Mononuclear cell (primary cell): ENCODE data around the gene NWD2. TPM values are rescaled to one million over a fixed set of nuclear protein-coding genes. Genes with fewer than 3 reads are reported as not detected.
"Not testable (repeated sequence)": the region's sequence is repeated elsewhere in the genome, so short reads cannot be mapped to it uniquely, and the experiment has no call there.

Experiments
- H3K27me3 ChIP-seq: 2 replicates; pipeline ENCODE4 v1.6.0; 2011; ENCODE audit warnings: low read length, control low read depth; ENCODE audit not compliant: insufficient read depth
- H3K4me1 ChIP-seq: 2 replicates; pipeline ENCODE4 v1.5.1; 2011; ENCODE audit warnings: mild to moderate bottlenecking, low read length, control low read depth; ENCODE audit not compliant: insufficient read depth
- H3K4me3 ChIP-seq: 2 replicates; pipeline ENCODE4 v1.5.1; 2011; ENCODE audit warnings: mild to moderate bottlenecking, low read length, moderate library complexity
- H3K9me3 ChIP-seq: 2 replicates; pipeline ENCODE4 v1.5.1; 2011; ENCODE audit warnings: low read depth, mild to moderate bottlenecking, control low read depth, low read length
- total RNA-seq: library from RNA; depleted of rRNA; stranded (reverse); fragments of >200 nt; gene quantifications from one replicate; pipeline ENCODE4 v1.2.3, GENCODE V29; 2012

Gene NWD2
- total RNA-seq, 1 donor = under 0.01 TPM

DNA sequence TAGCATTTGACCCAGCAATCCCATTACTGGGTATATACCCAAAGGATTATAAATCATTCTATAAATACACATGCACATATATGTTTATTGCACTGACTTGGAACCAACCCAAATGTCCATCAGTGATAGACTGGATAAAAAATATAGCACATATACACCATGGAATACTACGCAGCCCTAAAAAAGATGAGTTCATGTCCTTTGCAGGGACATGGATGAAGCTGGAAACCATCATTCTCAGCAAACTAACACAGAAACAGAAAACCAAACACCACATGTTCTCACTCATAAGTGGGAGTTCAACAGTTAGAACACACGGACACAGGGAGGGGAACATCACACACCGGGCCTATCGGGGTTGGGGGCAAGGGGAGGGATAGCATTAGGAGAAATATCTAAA is 250.8 kb downstream of the NWD2 start:
- H3K27me3 ChIP-seq, H3K4me3 ChIP-seq, H3K9me3 ChIP-seq, H3K4me1 ChIP-seq: not testable (repeated sequence)
